Stimulated activated CD8-positive, alpha-beta memory T cell treated with anti-CD3 and anti-CD28 coated beads, Interleukin-2, amount 100 ng/mL, for 1 hour (primary cell): ENCODE measurements around the gene CDC42EP3.

Experiments
- DNase-seq, 2 donors: peaks; one replicate each; pipeline ENCODE4 v3.0.0-alpha.2; 2020; ENCODE audit warnings: low read depth in 2 of 2

Gene CDC42EP3

GRCh38 chr2:37671009-37671815 is at the start of gene CDC42EP3:
TSS of gene CDC42EP3 (minus strand) at chr2:37671642. CDS start at chr2:37646587, 25,055 bp downstream.
- DNase-seq = peak; percentile 28 to 61

GRCh38 chr2:37721201-37721560 is 49.7 kb upstream of the CDC42EP3 start:
- DNase-seq = no peak

- no peak for DNase-seq
These were observed 49.2 kb upstream of the CDC42EP3 start for GRCh38 chr2:37720533-37721200.

GRCh38 chr2:37718515-37719161 is 47.2 kb upstream of the CDC42EP3 start:
- DNase-seq = no peak

- no peak for DNase-seq
These were observed 41.8 kb upstream of the CDC42EP3 start for GRCh38 chr2:37713258-37713700.

GRCh38 chr2:37711831-37712230 is 40.4 kb upstream of the CDC42EP3 start:
- no peak for DNase-seq

GRCh38 chr2:37711308-37711731 is 39.9 kb upstream of the CDC42EP3 start:
- DNase-seq = peak in 1 of 2 donors; percentile 14

GRCh38 chr2:37709111-37709510 is 37.7 kb upstream of the CDC42EP3 start:
- DNase-seq = no peak

GRCh38 chr2:37708146-37708545 is 36.7 kb upstream of the CDC42EP3 start:
- DNase-seq = no peak

GRCh38 chr2:37707393-37707792 is 36.0 kb upstream of the CDC42EP3 start:
- no peak for DNase-seq

- DNase-seq = no peak
These were observed 35.1 kb upstream of the CDC42EP3 start for GRCh38 chr2:37706334-37707183.

GRCh38 chr2:37705191-37705590 is 33.7 kb upstream of the CDC42EP3 start:
- no peak for DNase-seq

- DNase-seq = no peak
These were observed 27.6 kb upstream of the CDC42EP3 start for GRCh38 chr2:37698931-37699481.

- DNase-seq = no peak
These were observed 23.9 kb upstream of the CDC42EP3 start for GRCh38 chr2:37695336-37695735.

GRCh38 chr2:37692711-37693110 is 21.3 kb upstream of the CDC42EP3 start:
- DNase-seq = no peak

- DNase-seq = no peak
These were observed 18.3 kb upstream of the CDC42EP3 start for GRCh38 chr2:37689751-37690150.

GRCh38 chr2:37688771-37689468 is 17.5 kb upstream of the CDC42EP3 start:
- DNase-seq = no peak

GRCh38 chr2:37686792-37687526 is 15.5 kb upstream of the CDC42EP3 start:
- no peak for DNase-seq

- DNase-seq = no peak
These were observed 13.4 kb upstream of the CDC42EP3 start for GRCh38 chr2:37684809-37685208.
